Head of caudate nucleus (tissue), 42 donors: Measurements from ENCODE around the gene NSA2.

ENCODE experiments used
- DNase-seq, 42 donors: peaks; one replicate each; pipeline versions ENCODE4 v3.0.0 to v3.0.0-alpha.2; 2020 to 2021; ENCODE audit warnings: mixed read lengths in 7 of 42
- intact Hi-C: fragments of 100-400 bp; cut with DNase I; formaldehyde crosslinking; loops from one replicate; pipeline ENCODE4 v1.15.0; 2022

NSA2 gene

DNA sequence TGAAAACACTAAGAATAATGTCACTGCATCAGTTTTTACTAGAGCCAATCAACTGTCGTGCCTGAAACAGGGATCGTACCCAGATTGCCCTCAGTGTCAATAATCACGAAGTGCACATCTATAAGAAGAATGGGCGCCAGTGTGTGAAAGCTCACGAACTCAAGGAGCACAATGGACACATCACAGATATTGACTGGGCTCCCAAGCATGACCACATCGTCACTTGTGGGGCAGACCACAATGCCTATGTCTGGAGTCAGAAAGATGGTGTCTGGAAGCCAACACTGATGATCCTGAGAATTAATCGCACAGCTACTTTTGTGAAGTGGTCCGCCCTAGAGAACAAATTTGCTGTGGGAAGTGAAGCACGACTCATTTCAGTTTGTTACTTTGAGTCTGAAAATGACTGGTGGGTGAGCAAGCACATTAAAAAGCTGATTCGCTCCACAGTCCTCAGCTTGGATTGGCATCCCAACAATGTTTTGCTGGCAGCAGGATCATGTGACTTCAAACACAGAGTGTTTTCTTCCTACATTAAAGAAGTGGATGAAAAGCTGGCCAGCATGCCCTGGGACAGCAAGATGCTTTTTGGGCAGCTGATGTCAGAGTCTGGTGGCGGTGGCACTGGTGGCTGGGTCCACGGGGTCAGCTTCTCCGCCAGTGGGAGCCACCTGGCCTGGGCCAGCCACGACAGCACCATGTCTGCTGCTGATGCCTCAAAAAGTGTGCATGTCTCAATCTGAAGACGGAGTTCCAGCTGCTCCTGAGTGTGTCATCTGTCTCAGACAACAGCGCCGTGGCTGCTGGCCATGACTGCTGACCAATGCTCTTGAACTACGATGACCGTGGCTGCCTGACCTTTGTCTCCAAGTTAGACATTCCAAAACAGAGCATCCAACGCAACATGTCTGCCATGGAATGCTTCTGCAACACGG, 32.2 kb downstream of the NSA2 start:
- peak; percentile 28 to 86 (median 63) for DNase-seq
- intact Hi-C loops: no loop called here

GRCh38 chr5:74801197-74801596, 34.1 kb downstream of the NSA2 start:
- DNase-seq: no peak
- intact Hi-C loops: no loop called here

DNA sequence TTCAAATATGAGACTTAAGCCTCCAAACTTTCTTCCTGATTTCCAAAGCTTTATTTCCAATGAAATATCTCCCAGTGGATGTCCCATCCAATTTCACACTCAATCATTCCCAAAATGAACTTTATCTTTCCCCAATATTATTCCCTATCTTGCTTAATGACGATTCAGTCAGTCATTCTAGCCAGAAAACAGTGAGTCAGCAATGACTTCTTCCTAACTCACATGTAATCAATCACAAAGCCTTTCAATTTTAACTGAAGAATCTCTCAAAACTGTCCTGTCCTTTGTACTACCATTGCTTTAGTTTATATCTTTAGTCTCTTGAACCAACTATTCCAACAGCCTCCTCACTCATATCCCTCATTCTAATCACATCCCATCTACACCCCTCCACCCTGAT, 34.9 kb downstream of the NSA2 start:
- DNase-seq: no peak
- intact Hi-C loops: no loop called here

- DNase-seq: no peak
Observed at GRCh38 chr5:74810915-74811314, 43.9 kb downstream of the NSA2 start.

DNA sequence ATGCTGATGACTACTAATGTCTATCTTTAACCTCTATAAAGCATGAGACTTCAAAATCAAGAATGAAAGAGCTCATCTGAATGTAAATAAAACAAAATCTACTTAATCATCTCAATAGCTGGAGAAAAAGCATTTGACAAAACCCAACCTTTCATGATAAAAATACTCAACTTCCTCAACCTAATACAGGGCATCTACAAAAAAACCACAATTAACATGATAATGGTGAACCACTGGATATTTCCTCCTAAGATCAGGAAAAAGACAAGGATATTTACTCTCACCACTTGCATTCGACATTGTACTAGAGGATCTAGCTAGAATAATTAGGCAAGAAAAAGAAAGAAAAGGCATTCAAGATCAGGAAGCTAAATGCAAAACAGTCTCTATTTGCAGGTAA, 49.8 kb downstream of the NSA2 start:
- intact Hi-C loops: no loop called here
- DNase-seq: no peak

More at GRCh38 chr5:74810915-74811314, 43.9 kb downstream of the NSA2 start:
- intact Hi-C loops: no loop called here

DNA sequence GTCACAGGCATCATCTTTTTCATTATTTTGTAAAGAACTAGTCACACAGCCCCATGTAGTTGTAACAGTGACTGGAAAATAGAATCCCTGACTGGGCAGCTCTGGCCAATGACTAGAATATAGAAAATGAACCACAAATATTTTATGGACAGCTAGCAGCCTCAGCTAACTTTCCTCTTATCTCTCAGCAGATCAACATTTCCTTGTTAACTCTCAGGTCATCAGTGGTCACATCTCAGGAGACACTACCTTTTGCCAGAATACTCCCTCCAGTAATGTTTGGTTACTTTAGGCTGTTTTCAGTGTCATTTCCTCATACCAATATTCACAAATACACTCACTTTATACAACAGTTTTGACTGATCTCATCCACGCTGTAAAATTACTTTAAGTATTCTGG, 55.2 kb downstream of the NSA2 start:
- DNase-seq: no peak
- intact Hi-C loops: no loop called here

DNA sequence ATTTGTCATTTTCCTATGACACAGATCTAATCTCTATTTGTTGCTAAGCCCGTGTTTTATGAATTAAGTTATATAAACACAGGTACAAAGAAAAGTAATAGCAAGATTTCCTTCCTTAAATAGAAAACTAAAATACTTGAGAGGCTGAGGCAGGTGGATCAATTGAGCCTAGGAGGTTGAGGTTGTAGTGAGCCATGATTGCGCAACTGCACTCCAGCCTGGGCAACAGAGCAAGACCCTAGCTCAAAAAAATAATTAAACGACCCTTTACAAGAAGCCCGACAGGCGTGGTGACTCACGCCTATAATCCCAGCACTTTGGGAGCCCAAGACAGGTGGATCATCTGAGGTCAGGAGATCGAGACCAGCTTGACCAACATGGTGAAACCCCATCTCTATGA, 62.4 kb downstream of the NSA2 start:
- DNase-seq: no peak
- intact Hi-C loops: no loop called here
